GM12892 (cell line): ENCODE results near the gene THADA.

Experiments used
- POLR2A ChIP-seq: IDR thresholded peaks from 2 replicates; pipeline ENCODE4 v1.6.1; 2011; ENCODE audit warnings: low read depth, low read length, control low read depth
- POLR2AphosphoS5 ChIP-seq: IDR thresholded peaks from 2 replicates; pipeline ENCODE4 v1.6.1; 2011; ENCODE audit warnings: low read depth, low read length, control low read depth
- TAF1 ChIP-seq: IDR thresholded peaks from 2 replicates; pipeline ENCODE4 v1.6.1; 2011; ENCODE audit warnings: low read depth, mild to moderate bottlenecking, control low read depth, low read length, borderline replicate concordance

GRCh38 chr2:43480874-43481273 is 115.0 kb downstream of the THADA start:
- TF ChIP-seq POLR2AphosphoS5 (no peak), POLR2A (no peak), TAF1 (no peak)
